DND-41 (cell line): ENCODE measurements around the gene KPNA1.

ENCODE experiments used
- ATAC-seq: fragments of 200-7000 bp; cut with Tn5 transposase; 3 replicates; pipeline ENCODE4 v1.9.1; 2021; ENCODE audit warnings: low read depth; ENCODE audit not compliant: insufficient read depth
- DNase-seq: peaks from one replicate; pipeline ENCODE4 v3.0.0-alpha.2; 2020
- H2AFZ ChIP-seq: 2 replicates; pipeline ENCODE4 v1.6.0; 2012; ENCODE audit warnings: low read depth, low read length
- H3K27ac ChIP-seq: 2 replicates; pipeline ENCODE4 v1.5.1; 2012; ENCODE audit warnings: low read length, inconsistent platforms
- H3K27me3 ChIP-seq: fragments of 200-600 bp; sonication (generic); 2 replicates; pipeline ENCODE4 v1.6.0; 2012; ENCODE audit warnings: low read length, mild to moderate bottlenecking, inconsistent platforms; ENCODE audit not compliant: insufficient read depth, poor library complexity
- H3K36me3 ChIP-seq: 2 replicates; pipeline ENCODE4 v1.5.1; 2012; ENCODE audit warnings: low read length, inconsistent platforms; ENCODE audit not compliant: insufficient read depth
- H3K4me1 ChIP-seq: 2 replicates; pipeline ENCODE4 v1.5.1; 2012; ENCODE audit warnings: mild to moderate bottlenecking, low read length; ENCODE audit not compliant: insufficient read depth
- H3K4me2 ChIP-seq: 2 replicates; pipeline ENCODE4 v1.6.0; 2012; ENCODE audit warnings: mild to moderate bottlenecking, moderate library complexity, low read length, inconsistent platforms; ENCODE audit not compliant: insufficient read depth
- H3K4me3 ChIP-seq, 2 experiments: fragments of 200-600 bp in 1 of 2; shearing (Covaris generic) in 1 of 2; 2 replicates each; pipeline ENCODE4 v1.5.1; 2012 to 2016; ENCODE audit warnings: inconsistent platforms in 2 of 2, low read length in 2 of 2, mild to moderate bottlenecking in 2 of 2, low read depth in 1 of 2, moderate library complexity in 1 of 2
- H3K79me2 ChIP-seq: 2 replicates; pipeline ENCODE4 v1.6.0; 2012; ENCODE audit warnings: low read length, inconsistent platforms; ENCODE audit not compliant: insufficient read depth
- H3K9ac ChIP-seq: 2 replicates; pipeline ENCODE4 v1.6.0; 2012; ENCODE audit warnings: low read depth, mild to moderate bottlenecking, inconsistent platforms, low read length, moderate library complexity
- H3K9me3 ChIP-seq: 2 replicates; pipeline ENCODE4 v1.5.1; 2012; ENCODE audit warnings: low read length, moderate library complexity, mild to moderate bottlenecking, inconsistent platforms; ENCODE audit not compliant: insufficient read depth, severe bottlenecking
- H4K20me1 ChIP-seq: 2 replicates; pipeline ENCODE4 v1.6.0; 2012; ENCODE audit warnings: low read length; ENCODE audit not compliant: insufficient read depth
- CTCF ChIP-seq: IDR thresholded peaks from 2 replicates; pipeline ENCODE4 v1.5.1; 2012; ENCODE audit warnings: borderline replicate concordance, low read length, moderate library complexity, mild to moderate bottlenecking; ENCODE audit not compliant: poor library complexity, severe bottlenecking; ENCODE audit errors: extremely low read depth
- EZH2 ChIP-seq: IDR thresholded peaks from 3 replicates; pipeline ENCODE4 v1.6.1; 2012; ENCODE audit warnings: borderline replicate concordance, low read depth, mild to moderate bottlenecking, moderate library complexity, low read length, inconsistent platforms; ENCODE audit not compliant: severe bottlenecking

Gene KPNA1

GRCh38 chr3:122514123-122515019 lies at the start of gene KPNA1:
KPNA1 (minus strand) TSS chr3:122514939; CDS start chr3:122496565, 18,374 bp downstream.
- no peaks in the 10 kb centered on the region for H3K36me3 ChIP-seq
- H3K9ac ChIP-seq, result peak within 1 kb of the TSS; percentile 93
- peaks cover 47% of the 10 kb centered on the region for H4K20me1 ChIP-seq
- peak; percentile 94 for ATAC-seq
- peaks cover 54% of the 10 kb centered on the region for H3K79me2 ChIP-seq
- DNase-seq, result peak; percentile 89
- H3K27me3 ChIP-seq, result no peaks in the 10 kb centered on the region
- no peaks in the 10 kb centered on the region for H3K9me3 ChIP-seq
- H3K4me3 ChIP-seq, result peak within 1 kb of the TSS; percentile 72 to 83
- TF ChIP-seq EZH2 (no peak), CTCF (no peak)
- peaks cover 32% of the 10 kb centered on the region for H3K4me1 ChIP-seq
- peak within 1 kb of the TSS; percentile 99 for H2AFZ ChIP-seq
- peak within 1 kb of the TSS; percentile 89 for H3K27ac ChIP-seq
- peak within 1 kb of the TSS; percentile 96 for H3K4me2 ChIP-seq

DNA sequence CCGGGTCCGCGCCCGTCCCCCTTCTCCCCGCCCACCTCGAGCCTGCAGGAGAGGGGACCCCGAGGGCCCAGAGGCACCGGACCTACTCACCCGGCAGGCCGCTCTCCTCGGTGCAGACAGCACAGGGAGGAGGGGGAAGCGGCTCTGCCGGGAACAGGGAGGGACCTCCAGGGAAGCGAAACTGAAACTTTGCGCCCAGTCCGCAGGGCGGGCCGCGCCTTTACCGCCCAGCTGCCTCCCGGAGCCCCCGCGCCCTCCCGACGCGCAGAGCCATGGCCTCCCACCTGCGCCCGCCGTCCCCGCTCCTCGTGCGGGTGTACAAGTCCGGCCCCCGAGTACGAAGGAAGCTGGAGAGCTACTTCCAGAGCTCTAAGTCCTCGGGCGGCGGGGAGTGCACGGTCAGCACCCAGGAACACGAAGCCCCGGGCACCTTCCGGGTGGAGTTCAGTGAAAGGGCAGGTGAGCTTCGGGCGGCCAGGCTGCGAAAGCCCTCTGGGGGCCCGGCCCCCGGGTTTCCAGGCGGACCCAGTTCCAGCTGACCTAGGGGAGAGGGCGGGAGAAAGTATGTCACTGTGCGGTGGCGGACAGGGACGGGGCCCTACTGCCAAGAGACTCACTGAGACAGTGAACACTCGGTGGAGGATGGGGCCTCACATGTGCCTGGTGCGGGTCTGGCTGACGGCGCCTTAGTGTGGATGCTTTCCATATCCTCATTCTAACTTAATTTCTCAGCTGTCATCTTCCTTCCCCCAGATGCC lies 49.6 kb upstream of the KPNA1 start, which contains the start of the genes DTX3L and PARP9:
TSS of gene DTX3L (plus strand) at position 184 of the 758 bp plus-strand sequence. CDS start at position 273, 89 bp downstream.
TSS of gene PARP9 (minus strand) at position 146 of the 758 bp plus-strand sequence. CDS start 4,680 bp downstream, outside the sequence.
- peak within 1 kb of the TSS; percentile 87 for H2AFZ ChIP-seq
- ATAC-seq, result peak; percentile 94
- H3K79me2 ChIP-seq, result peaks cover 53% of the 10 kb centered on the region

DNA sequence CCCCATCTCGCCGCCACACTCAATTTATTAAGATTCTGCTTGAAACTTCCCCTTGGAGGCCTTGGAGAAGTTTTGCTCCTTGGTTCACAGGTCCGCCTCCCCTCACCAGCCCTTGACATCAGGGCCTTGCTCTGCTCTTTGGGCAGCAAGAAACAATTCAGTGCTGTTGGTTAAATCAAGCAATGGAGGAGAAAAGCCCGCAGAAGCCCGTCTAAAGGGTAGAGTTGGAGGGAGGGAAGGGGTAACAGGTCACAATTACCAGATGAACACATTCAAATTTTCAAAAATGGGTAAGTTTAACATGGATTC lies 48.9 kb upstream of the KPNA1 start:
- Histone ChIP-seq H3K79me2 (peaks cover 53% of the 10 kb centered on the region), H4K20me1 (no peaks in the 10 kb centered on the region), H3K4me3 (peak overlapping the region; percentile 58 to 71), H3K4me1 (peaks cover 44% of the 10 kb centered on the region), H3K36me3 (peaks cover 41% of the 10 kb centered on the region), H3K27ac (peak overlapping the region; percentile 86), H3K9me3 (no peaks in the 10 kb centered on the region), H2AFZ (peak overlapping the region; percentile 87), H3K9ac (peak overlapping the region; percentile 86), H3K4me2 (peak overlapping the region; percentile 85), H3K27me3 (no peaks in the 10 kb centered on the region)
- TF ChIP-seq CTCF (no peak), EZH2 (no peak)
- ATAC-seq (peak; percentile 34), DNase-seq (peak; percentile 43)

More for the DNA sequence above, 49.6 kb upstream of the KPNA1 start, which contains the start of the genes DTX3L and PARP9:
- H3K27me3 ChIP-seq, result no peaks in the 10 kb centered on the region
- peak within 1 kb of the TSS; percentile 86 for H3K27ac ChIP-seq
- H3K9me3 ChIP-seq, result no peaks in the 10 kb centered on the region
- peaks cover 41% of the 10 kb centered on the region for H3K36me3 ChIP-seq
- no peak for TF ChIP-seq CTCF
- TF ChIP-seq EZH2, result no peak
- H3K4me2 ChIP-seq, result peak within 1 kb of the TSS; percentile 85
- H4K20me1 ChIP-seq, result no peaks in the 10 kb centered on the region
- H3K9ac ChIP-seq, result peak within 1 kb of the TSS; percentile 86
- DNase-seq, result peak; percentile 89
- H3K4me3 ChIP-seq, result peak within 1 kb of the TSS; percentile 58 to 71
- peaks cover 44% of the 10 kb centered on the region for H3K4me1 ChIP-seq
